Measurements from ENCODE around the gene COL8A1.

DNA sequence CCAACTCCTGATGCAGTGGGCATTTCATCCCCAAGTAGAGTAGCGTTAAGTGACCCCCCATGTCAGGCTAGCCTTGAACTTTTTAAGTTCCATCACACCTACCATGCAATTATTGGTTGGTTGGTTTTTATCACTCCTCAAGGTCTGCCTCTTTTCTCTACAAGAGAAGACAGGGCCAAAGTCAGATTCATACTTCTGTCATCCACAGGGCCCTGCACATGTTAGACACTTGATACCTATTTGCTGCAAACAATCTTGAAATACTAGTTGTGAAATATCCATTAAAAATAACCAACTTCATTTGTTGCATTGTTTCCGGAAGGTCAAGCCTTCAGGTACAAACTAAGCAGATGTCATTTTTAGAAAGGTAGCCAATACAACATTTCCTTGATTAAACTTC is 180.4 kb downstream of the COL8A1 start:
- TF ChIP-seq, protein P1, sequence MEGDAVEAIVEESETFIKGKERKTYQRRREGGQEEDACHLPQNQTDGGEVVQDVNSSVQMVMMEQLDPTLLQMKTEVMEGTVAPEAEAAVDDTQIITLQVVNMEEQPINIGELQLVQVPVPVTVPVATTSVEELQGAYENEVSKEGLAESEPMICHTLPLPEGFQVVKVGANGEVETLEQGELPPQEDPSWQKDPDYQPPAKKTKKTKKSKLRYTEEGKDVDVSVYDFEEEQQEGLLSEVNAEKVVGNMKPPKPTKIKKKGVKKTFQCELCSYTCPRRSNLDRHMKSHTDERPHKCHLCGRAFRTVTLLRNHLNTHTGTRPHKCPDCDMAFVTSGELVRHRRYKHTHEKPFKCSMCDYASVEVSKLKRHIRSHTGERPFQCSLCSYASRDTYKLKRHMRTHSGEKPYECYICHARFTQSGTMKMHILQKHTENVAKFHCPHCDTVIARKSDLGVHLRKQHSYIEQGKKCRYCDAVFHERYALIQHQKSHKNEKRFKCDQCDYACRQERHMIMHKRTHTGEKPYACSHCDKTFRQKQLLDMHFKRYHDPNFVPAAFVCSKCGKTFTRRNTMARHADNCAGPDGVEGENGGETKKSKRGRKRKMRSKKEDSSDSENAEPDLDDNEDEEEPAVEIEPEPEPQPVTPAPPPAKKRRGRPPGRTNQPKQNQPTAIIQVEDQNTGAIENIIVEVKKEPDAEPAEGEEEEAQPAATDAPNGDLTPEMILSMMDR (IDR thresholded peaks at IDR 0.05), result no peak
- no peak for TF ChIP-seq POLR2A (IDR thresholded peaks at IDR 0.05)

All from testis (tissue), 2 donors.